ACC112 (cell line): Measurements from ENCODE around the gene IP6K3.

Source experiments
- H2AFZ ChIP-seq: fragments of 200-600 bp; sonication (generic); one replicate; pipeline ENCODE4 v1.6.0; 2017; ENCODE audit warnings: antibody characterized with exemption, low read length; ENCODE audit not compliant: unreplicated experiment
- H3K27ac ChIP-seq: fragments of 200-600 bp; sonication (generic); 2 replicates; pipeline ENCODE4 v1.5.1; 2014; ENCODE audit warnings: low read depth, mild to moderate bottlenecking, antibody characterized with exemption, low read length, moderate library complexity
- H3K27me3 ChIP-seq: fragments of 200-600 bp; sonication (generic); 2 replicates; pipeline ENCODE4 v1.6.1; 2014; ENCODE audit warnings: mild to moderate bottlenecking, antibody characterized with exemption, low read length, moderate library complexity, mixed read lengths; ENCODE audit not compliant: insufficient read depth
- H3K36me3 ChIP-seq: fragments of 200-600 bp; sonication (generic); 2 replicates; pipeline ENCODE4 v1.6.1; 2016; ENCODE audit warnings: mild to moderate bottlenecking, antibody characterized with exemption, low read length, moderate library complexity, mixed read lengths; ENCODE audit not compliant: insufficient read depth
- H3K4me1 ChIP-seq: fragments of 200-600 bp; sonication (generic); one replicate; pipeline ENCODE4 v1.6.1; 2016; ENCODE audit warnings: low read length, mixed read lengths; ENCODE audit not compliant: insufficient read depth, unreplicated experiment, control insufficient read depth
- H3K4me3 ChIP-seq: fragments of 200-600 bp; sonication (generic); 2 replicates; pipeline ENCODE4 v1.5.1; 2014; ENCODE audit warnings: mild to moderate bottlenecking, low read depth, low read length
- H3K79me2 ChIP-seq: fragments of 200-600 bp; sonication (generic); one replicate; pipeline ENCODE4 v1.6.0; 2016; ENCODE audit warnings: low read length; ENCODE audit not compliant: control insufficient read depth, unreplicated experiment, insufficient read depth

IP6K3 gene

GRCh38 chr6:33671744-33672072 lies 75.0 kb downstream of the IP6K3 start:
- Histone ChIP-seq H3K4me3 (no peak overlapping the region), H3K27ac (no peak overlapping the region), H2AFZ (no peak overlapping the region), H3K79me2 (no peaks in the 10 kb centered on the region), H3K27me3 (no peaks in the 10 kb centered on the region), H3K4me1 (peaks cover 36% of the 10 kb centered on the region), H3K36me3 (peaks cover 12% of the 10 kb centered on the region; the same call in 1 of the 2 replicates)
